BE2C (cell line): ENCODE results near the gene ARPC5L.

Experiments used
- DNase-seq: peaks from one replicate; pipeline ENCODE4 v3.0.0-alpha.2; 2020
- H3K27me3 ChIP-seq: fragments of 250-450 bp; sonication (Bioruptor Pico); 2 replicates; pipeline ENCODE4 v1.5.1; 2020; ENCODE audit warnings: mild to moderate bottlenecking
- H3K36me3 ChIP-seq: fragments of 250-450 bp; sonication (Bioruptor Pico); 2 replicates; pipeline ENCODE4 v1.5.1; 2020; ENCODE audit warnings: mild to moderate bottlenecking
- H3K4me1 ChIP-seq: fragments of 250-450 bp; sonication (Bioruptor Pico); 2 replicates; pipeline ENCODE4 v1.5.1; 2020
- H3K4me3 ChIP-seq: 2 replicates; pipeline ENCODE4 v1.5.1; 2011; ENCODE audit warnings: low read depth, low read length
- H3K9me3 ChIP-seq: fragments of 250-450 bp; sonication (Bioruptor Pico); 2 replicates; pipeline ENCODE4 v1.5.1; 2020
- TF ChIP-seq, protein P1 (sequence below): IDR thresholded peaks from 2 replicates; pipeline ENCODE4 v1.5.1; 2012; ENCODE audit warnings: mild to moderate bottlenecking, low read depth, low read length

ARPC5L gene

GRCh38 chr9:124878021-124878420 is 16.1 kb downstream of the ARPC5L start:
- Histone ChIP-seq H3K4me1 (no peaks in the 10 kb centered on the region), H3K27me3 (no peaks in the 10 kb centered on the region), H3K9me3 (no peaks in the 10 kb centered on the region), H3K36me3 (peaks cover 72% of the 10 kb centered on the region), H3K4me3 (no peak overlapping the region)
- DNase-seq = no peak
- TF ChIP-seq, protein P1, sequence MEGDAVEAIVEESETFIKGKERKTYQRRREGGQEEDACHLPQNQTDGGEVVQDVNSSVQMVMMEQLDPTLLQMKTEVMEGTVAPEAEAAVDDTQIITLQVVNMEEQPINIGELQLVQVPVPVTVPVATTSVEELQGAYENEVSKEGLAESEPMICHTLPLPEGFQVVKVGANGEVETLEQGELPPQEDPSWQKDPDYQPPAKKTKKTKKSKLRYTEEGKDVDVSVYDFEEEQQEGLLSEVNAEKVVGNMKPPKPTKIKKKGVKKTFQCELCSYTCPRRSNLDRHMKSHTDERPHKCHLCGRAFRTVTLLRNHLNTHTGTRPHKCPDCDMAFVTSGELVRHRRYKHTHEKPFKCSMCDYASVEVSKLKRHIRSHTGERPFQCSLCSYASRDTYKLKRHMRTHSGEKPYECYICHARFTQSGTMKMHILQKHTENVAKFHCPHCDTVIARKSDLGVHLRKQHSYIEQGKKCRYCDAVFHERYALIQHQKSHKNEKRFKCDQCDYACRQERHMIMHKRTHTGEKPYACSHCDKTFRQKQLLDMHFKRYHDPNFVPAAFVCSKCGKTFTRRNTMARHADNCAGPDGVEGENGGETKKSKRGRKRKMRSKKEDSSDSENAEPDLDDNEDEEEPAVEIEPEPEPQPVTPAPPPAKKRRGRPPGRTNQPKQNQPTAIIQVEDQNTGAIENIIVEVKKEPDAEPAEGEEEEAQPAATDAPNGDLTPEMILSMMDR = no peak

DNA sequence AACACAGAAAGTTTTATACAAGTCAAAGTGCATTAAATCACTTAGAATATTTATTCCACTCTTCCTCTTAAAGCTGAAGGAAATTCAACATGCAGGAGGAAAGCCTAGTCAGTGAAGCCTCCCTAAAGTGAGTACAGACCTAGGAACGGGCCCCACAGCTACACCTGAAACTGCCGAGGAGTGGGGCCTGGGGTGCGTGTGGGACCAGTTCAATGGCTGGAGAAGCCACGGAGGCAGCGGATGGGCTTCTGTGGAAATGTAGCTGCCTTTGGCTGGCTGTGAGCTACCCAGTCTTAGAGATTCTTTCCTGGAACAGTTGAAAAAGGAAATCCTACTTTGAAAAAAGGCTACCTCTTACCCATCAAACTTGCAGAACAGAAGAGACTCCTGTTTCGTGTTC is 16.6 kb downstream of the ARPC5L start:
- TF ChIP-seq, protein P1 = no peak

GRCh38 chr9:124879226-124879625 is 17.3 kb downstream of the ARPC5L start:
- Histone ChIP-seq H3K9me3 (no peaks in the 10 kb centered on the region), H3K4me3 (no peak overlapping the region), H3K36me3 (peaks cover 60% of the 10 kb centered on the region), H3K27me3 (no peaks in the 10 kb centered on the region), H3K4me1 (no peaks in the 10 kb centered on the region)
- no peak for DNase-seq
- TF ChIP-seq, protein P1 = no peak

More for the DNA sequence above, 16.6 kb downstream of the ARPC5L start:
- H3K4me1 ChIP-seq = no peaks in the 10 kb centered on the region
- no peaks in the 10 kb centered on the region for H3K27me3 ChIP-seq
- H3K9me3 ChIP-seq = no peaks in the 10 kb centered on the region
- peaks cover 67% of the 10 kb centered on the region for H3K36me3 ChIP-seq
- DNase-seq = no peak
- H3K4me3 ChIP-seq = no peak overlapping the region

- peaks cover 47% of the 10 kb centered on the region for H3K36me3 ChIP-seq
- TF ChIP-seq, protein P1 = no peak
- H3K4me3 ChIP-seq = no peak overlapping the region
- DNase-seq = no peak
- no peaks in the 10 kb centered on the region for H3K27me3 ChIP-seq
- H3K9me3 ChIP-seq = no peaks in the 10 kb centered on the region
- no peaks in the 10 kb centered on the region for H3K4me1 ChIP-seq
Measured at GRCh38 chr9:124880501-124880900, 18.6 kb downstream of the ARPC5L start.

DNA sequence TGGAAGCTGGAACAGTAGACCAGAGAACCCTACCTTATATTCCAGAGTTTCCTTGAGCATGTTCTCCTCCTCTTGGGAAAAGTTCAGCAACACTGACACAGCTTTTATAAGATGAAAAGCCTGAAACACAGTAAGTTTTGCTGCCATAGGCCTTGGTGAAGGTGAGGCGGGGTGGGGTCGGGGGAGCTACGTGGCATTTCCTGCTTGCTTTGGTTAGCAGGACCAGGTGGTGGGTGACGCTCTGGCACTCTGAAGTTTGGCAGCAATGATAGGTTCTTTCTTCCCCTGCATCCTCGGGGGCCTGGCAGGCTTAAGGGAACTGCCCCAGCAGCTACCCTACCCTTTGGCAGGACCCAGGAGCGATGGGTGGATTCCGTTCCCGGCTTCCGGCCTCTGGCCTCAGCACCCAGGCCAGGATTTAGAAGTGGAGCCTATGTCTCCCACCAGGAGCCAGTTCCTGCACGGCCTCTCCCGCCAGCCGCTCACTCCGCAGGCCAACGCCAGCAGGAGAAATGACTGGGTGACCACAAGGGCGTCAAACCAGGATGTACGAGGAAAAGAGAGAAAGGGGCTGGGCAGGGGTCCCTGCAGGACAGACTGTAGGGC is 19.3 kb downstream of the ARPC5L start:
- Histone ChIP-seq H3K9me3 (no peaks in the 10 kb centered on the region), H3K4me1 (no peaks in the 10 kb centered on the region), H3K27me3 (no peaks in the 10 kb centered on the region), H3K4me3 (no peak overlapping the region), H3K36me3 (peaks cover 40% of the 10 kb centered on the region)
- DNase-seq = no peak
- TF ChIP-seq, protein P1 = no peak

- no peaks in the 10 kb centered on the region for H3K27me3 ChIP-seq
- no peaks in the 10 kb centered on the region for H3K9me3 ChIP-seq
- no peak for DNase-seq
- no peaks in the 10 kb centered on the region for H3K4me1 ChIP-seq
- peaks cover 30% of the 10 kb centered on the region for H3K36me3 ChIP-seq
- TF ChIP-seq, protein P1 = no peak
- H3K4me3 ChIP-seq = no peak overlapping the region
Measured at GRCh38 chr9:124882231-124882630, 20.3 kb downstream of the ARPC5L start.
